Stimulated activated CD8-positive, alpha-beta memory T cell treated with anti-CD3 and anti-CD28 coated beads, Interleukin-7, amount 100 ng/mL, for 4 hours (primary cell): ENCODE data around the gene CYTH2.

Experiments
- DNase-seq, 2 donors: peaks; one replicate each; pipeline ENCODE4 v3.0.0-alpha.2; 2020; ENCODE audit warnings: low read depth in 2 of 2

CYTH2 gene

DNA sequence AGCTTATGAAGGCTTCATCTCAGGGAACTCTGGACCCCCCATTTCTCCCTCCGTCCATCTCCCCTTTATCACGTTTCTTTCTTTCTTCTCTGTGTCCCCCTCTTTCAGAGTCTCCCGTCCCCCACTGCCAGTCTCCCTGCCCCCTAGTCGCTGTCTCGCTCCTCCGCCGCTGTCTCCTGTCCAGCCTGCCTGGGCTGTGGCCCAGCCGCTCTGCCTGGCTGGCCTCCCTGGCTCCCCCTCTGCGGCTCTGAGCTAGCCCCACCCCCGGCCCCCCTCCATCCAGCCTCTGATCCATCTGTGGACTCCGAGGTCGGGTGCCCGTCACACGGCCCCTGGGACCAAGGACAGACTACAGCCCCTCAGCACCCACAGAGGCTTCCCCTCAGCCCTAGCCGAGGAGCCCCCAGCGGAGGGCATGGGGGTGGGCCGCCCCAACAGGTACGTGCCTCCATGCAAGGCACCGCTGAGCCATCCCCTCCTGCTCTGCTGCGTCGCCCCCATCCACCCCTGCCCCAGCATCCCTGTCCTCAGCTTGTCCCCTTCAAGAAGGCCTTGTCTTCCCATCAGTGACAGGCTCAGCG is 14.9 kb upstream of the CYTH2 start:
- DNase-seq = no peak

DNA sequence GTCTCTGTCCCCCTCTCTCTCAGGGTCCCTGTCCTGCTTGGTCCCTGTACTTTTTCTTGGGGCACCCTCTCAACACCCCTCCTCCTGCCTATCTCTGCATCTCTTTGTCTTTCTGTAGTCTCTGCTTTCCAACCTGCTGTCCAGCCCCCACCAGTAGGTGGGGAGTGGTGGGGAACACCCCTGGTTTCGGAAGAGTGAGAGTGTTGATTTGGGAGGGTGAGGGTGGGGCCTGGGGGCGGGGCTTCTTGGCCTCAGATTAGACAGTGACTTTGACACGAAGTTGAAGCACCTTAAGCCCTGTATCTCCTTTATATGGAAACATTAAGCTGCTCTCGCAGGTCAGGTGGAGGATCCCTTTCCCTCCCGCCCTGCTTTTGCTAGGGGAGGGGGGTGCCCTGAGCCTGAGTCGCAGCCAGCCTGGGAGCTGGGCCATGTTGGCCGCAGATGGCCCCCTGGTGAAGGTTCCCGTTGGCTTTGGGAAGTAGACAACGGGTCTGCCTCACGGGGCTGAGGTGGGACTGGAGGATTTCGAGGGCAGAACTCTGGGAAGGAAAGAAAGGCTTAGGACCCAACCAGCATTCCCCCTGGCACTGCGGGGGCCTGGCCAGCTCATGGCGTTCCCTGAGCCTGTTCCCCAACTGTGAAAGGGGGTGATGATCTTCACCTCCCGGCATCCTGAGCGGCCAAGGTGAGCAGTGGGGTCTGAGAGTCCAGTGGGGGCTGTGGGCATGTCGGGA is 13.8 kb upstream of the CYTH2 start, which contains the start of gene KCNJ14:
TSS of gene KCNJ14 (plus strand) at position 404 of the 737 bp plus-strand sequence. CDS start 6,151 bp downstream, outside the sequence.
- no peak for DNase-seq

DNA sequence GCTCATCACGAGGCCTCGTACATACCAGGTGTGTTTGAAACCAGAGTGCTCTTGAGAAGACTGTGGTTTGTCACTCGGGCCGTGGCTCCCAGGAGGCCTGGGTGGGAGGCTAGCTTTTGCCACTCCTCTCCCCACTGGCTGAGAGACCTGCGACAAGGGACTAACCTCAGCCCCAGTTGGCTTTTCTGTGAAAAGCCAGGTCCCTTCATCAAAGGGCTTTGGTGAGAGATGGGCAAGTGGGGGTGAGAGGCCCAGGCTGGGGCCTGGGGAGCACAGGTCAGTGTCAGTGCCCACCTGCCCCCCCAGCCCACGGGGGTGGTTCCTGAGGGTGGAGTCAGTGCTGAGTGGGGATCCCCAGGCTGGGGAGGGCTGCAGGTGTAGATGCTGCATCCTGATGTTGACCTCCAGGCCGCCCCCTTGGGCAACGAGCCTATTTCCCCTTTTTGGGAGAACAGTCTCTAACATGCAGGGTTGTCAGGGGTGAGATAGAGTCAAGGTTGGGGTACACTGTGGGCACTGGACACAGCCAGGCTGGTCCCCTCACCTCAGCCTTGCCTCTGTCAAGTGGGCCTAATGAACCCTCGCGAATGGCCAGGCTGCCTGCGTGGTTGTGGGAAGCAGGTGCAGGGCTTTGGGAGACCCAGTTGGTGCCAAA is 13.1 kb upstream of the CYTH2 start:
- no peak for DNase-seq

DNA sequence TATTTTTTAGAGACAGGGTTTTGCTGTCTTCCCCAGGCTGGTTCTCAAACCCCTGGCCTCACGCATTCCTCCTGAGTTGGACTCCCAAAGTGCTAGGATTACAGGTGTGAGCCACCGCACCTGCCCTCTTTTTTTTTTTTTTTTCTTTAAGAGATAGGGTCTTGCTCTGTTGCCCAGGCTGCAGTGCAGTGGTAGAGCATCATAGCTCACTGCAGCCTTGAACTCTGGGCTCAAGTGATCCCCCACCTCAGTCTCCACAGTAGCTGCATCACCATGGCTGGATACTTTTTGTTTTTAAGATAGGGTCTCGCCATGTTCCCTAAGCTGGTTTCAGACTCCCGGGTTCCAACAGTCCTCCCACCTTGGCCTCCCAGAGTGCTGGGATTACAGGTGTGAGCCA is 12.3 kb upstream of the CYTH2 start:
- no peak for DNase-seq

DNA sequence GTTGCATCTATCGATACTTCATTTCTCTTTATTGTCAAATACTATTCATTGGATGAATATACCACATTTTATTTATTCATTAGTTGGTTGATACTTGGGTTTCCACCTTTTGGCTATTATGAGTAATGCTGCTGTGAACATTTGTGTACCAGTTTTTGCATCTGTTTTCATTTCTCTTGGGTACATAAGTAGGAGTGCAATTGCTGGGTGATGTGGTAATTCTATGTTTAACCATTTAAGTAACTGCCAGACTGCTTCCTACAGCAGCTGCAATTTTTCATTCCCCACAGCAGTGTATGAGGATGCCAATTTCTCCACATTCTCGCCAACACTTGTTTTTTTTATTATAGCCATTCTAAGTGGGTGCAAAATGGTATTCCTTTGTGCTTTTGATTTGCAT is 11.2 kb upstream of the CYTH2 start:
- no peak for DNase-seq

DNA sequence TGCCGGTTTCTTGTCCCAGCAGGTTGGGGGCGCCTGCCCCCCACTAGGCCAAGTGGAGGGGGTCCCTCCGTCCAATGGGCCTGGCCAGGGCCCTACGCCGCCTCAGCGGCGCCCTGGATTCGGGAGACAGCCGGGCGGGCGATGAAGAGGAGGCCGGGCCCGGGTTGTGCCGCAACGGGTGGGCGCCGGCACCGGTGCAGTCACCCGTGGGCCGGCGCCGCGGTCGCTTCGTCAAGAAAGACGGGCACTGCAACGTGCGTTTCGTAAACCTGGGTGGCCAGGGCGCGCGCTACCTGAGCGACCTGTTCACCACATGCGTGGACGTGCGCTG is 7.6 kb upstream of the CYTH2 start:
- no peak for DNase-seq

DNA sequence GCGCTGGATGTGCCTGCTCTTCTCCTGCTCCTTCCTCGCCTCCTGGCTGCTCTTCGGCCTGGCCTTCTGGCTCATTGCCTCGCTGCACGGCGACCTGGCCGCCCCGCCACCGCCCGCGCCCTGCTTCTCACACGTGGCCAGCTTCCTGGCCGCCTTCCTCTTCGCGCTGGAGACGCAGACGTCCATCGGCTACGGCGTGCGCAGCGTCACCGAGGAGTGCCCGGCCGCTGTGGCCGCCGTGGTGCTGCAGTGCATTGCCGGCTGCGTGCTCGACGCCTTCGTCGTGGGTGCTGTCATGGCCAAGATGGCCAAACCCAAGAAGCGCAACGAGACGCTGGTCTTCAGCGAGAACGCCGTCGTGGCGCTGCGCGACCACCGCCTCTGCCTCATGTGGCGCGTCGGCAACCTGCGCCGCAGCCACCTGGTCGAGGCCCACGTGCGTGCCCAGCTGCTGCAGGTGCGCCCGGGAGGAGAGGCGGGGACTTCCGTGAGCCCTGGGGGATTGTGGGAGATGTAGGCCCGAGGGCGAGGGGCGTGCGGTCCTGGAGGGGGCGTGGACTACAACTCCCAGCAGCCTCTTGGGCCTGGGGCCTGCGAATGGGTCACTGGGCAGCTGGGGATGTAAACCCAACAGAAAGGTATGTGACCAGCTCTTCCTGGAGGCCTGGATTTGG is 7.0 kb upstream of the CYTH2 start:
- DNase-seq = no peak

DNA sequence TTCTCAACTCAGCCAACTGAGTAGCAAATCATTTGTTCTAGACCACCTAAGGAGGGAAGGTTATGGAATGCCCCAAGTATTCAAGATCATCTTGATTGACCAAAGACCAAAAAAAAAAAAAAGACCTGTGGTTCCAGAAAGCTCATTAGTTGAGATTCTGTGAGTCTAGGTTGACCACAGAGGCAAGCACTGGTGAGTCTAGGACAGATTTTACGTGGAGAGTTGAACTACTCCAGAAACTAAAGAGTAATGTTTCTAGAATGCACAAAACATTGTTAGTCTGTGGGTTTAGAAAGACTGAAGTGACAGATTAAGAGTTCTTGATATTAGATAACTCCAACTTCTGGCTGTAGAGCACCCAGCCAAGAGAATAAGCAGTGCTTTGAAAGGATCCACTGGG is 4.0 kb upstream of the CYTH2 start:
- no peak for DNase-seq

DNA sequence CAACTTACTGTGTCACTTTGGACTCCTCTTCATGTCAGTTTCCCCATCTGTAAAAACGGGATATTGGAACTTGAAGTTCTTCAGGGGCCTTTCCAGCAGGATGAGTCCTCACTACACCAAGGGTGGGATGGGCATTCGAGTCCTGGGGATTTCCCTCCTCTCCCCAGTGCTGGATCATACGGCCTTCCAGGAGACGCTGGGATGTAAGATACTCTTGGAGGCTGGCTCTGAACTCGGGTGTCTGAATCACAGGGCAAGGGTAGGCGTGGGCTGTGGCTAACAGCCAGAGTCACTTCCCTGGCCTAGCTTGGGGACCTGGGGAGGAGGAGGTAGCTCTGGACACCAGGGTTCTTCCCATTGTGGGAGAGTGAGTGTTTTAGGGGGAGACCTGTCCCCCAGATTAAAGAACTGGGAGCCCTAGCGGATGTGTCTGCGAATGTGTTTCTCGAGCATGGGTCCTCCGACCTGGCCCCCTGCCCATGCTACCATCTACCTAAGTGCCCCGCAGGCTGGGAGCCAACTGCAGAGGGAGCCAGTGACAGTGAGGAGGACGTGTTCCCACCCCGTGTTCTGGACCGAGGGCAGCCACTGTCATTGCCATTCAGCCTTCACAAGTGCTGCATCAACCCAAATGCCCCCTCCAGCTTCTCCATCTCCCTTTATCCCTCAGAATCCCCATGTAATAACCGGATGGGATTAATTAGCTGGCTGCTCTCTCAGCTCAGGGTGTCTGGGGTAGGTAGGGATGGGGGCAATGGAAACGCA is 2.4 kb upstream of the CYTH2 start:
- DNase-seq = no peak

DNA sequence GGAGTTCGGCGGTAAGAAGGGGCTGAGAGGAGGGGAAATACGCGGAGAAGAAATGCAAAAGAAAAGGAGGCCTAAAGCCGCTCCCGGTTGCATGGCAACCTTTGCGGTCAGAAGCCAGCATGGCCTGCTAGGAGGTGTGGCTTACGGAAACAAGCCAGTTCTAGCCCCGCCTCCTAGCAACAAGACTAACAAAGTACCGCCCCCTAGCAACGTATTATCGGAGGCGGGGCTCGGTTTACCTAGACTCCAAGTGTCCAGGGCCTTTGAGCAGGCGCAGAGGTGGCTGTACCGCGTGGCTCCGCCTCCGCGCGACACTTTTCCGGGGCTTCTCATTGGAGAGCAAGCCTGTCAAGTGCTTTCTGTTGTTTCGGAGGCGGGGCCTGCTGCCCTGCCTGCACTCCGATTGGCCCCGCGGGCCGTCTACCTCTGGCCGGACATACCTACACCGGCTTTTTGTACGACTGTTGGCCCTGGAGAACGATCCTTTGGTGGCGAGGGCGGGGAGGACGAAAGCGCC is 339 bp upstream of the CYTH2 start:
- DNase-seq = peak; percentile 99 to 100

DNA sequence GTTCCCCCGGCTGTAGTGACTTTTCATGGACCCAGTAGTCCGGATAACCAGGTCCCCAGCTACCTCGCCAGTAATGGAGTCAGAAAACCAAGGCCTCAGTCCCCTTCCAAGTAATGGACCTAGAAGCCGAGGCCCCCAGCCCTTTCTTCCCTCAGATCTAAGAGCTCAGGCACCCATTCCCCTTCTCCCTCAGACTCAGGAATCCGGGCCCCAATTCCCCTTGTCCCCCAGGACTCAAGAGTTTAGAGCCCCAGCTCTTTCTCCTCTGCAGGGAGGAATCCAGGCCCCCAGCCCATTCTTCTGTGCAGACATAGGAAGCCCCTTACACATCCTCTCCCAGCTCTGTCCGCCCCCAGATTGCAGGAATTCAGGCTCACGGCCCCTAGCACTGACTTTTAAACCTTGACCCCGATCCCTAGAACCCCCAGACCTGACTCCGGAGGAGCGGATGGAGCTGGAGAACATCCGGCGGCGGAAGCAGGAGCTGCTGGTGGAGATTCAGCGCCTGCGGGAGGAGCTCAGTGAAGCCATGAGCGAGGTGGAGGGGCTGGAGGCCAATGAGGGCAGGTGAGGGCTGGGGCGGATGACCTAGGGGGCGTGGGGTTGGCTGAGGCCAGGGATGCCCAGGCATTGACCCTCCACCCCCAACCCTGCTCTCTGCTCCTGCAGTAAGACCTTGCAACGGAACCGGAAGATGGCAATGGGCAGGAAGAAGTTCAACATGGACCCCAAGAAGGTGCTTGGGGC is 938 bp downstream of the CYTH2 start:
- no peak for DNase-seq

DNA sequence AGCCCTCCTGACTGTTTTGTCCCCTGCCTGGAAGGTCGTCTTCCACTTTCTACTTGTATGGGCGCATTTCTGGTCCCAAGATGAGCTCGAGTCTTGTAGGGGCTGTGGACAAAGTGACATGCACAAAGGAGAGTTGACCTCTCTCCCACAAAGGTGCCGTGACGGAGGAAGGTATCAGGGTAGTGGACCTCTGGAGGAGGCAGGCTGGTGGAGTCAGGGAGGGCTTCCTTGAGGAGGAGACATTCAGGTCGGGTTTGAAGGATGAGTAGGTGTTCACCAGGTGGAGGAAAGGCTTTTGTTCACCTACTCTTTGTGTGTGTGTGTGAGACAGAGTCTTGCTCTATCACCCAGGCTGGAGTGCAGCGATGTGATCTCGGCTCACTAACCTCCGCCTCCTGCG is 1.7 kb downstream of the CYTH2 start:
- DNase-seq = no peak

DNA sequence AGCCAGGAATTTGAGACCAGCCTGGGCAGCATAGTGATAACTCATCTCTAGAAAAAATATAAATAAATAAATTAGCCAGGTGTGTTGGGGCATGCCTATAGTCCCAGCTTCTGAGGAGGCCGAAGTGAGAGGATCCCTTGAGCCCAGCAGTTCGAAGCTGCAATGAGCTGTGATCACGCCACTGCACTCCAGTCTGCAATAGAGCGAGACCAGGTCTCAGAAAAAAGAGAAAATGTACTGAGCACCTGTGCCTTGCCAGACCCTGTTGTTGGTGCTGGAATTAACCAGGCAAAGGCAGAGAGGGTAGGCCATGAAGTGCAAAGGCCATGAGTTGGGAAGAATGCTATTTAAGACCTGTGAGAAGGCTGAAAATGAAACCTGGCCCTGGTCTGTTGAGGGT is 2.7 kb downstream of the CYTH2 start:
- no peak for DNase-seq

DNA sequence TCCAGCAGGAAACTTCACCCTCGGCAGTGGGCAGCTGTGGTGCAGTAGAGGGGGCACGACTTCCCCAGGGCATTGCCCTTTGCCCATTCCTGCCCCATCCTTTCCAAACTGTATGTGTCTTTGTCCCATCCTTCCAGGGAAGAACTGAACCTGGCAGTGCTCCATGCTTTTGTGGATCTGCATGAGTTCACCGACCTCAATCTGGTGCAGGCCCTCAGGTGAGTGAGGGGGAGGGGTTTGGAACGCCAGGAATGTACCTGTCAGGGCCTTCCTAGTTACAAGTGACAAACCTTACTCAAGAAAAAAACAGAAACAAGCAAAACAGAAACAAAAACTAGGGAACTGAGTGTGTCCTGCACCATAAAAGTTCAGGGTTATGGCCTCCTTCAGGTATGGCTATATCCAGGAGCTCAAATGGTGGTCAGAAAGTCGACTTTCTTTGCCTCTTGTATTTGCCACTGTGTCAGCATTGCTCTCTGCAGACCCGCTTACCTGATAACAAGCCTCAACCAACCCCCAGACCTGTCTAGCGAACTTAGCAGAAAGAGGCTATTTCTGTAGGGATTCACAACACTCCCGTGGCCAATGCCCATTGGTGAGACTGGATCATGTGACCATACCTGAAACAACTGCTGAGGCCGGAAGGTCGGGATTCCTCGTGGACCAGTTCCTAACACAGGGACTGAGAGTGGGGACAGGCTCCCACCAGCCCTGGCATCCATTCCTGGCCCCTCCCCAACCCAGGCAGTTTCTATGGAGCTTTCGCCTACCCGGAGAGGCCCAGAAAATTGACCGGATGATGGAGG is 4.2 kb downstream of the CYTH2 start:
- no peak for DNase-seq

DNA sequence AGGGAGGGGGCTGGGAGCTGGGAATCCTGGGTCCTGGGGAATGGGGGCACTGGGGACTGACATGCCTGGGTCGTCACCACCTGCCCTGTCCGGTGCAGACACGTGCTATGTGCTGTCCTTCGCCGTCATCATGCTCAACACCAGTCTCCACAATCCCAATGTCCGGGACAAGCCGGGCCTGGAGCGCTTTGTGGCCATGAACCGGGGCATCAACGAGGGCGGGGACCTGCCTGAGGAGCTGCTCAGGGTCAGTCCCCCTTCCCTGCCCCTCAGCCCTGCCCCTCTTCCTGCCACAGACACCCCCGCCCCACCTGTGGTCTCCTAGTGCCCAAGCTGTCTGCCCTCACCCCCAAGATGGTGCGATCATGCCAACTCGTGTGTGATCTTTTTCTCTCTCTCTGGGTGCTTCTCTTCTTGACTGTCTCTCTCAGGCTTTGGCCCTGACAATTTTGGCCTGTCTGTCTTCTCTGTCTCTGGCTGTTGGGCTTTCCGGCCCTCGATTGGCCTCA is 5.0 kb downstream of the CYTH2 start:
- DNase-seq = no peak

DNA sequence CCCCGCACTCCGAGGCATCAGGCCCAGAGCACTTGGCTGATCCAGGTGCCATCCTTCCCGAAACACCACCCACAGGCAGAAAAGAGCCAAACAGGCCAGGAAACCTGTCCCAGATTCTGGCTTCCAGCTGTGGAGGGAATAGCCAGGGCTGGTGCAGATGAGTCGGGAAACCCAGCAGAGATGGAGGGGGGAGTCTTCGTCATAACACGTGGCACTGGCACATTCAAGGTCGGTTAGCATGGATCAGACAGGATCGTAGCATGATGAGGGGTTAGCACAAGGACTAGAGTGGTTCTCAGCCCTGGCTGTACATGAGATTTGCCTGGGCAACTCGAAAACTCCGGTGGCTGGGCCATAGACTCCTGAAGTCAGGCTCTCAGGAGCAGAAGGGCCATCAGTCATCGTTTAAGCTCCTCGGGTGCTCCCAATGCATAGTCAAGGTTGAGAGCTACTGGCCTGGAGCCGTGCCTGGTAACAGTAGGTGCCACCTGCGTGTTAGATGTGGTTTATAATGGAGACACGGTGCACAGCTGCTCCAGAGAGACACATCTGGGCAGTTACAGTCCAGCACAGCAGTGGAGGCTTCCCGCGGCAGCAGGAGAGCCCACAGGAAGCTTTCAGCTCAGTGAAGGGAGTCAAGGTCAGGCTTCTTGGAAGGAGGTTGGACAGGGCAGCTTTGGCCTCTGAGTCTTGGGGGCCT is 6.3 kb downstream of the CYTH2 start:
- no peak for DNase-seq

DNA sequence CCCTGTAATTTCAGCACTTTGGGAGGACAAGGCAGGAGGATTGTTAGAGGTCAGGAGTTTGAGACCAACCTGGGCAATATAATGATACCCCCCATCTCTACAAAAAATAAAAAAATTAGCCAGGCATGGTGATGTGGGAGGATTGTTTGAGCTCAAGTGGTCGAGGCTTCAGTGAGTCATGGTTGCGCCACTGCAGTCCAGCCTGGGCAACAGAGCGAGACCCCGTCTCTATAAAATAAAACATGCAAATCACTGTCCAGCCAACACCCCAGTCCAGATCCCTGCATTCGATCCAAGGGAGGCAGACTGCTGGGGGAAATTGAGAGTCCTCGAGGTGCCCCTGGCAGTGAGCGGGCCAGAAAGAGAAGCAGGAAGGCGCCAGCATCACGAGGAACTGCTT is 7.0 kb downstream of the CYTH2 start:
- no peak for DNase-seq

DNA sequence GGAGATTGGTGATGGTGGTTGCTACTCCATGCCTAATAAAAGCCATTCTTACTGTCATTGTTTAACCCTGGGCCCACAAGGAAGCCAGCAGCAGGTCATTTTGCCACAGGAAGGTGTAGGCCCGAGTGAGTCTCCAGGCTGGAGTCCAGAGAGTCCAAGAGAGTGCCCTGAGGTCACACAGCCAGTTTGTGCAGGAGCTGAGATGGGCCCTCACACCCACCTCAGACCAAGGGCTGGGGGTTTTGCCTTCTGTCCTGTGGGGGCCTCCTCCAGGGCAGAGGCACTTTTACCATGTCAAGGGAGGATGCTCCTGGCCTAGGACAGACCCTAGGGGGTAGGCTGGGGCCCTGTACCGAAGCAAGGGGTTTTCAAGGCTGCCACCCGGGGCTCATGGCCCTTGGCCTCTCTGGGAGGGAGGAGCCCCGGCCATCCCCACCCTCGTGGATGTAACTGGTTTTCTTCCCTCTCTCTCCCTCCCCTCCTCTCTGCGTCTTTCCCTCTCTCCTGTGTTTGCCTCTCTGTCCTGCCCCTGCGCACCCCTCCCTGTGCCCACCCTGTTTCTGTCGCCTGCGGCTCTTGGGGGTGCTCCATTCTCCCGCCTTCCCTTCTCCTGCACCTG is 8.0 kb downstream of the CYTH2 start:
- no peak for DNase-seq
